Measurements from ENCODE around the gene OR7A10. TPM values are rescaled to one million over a fixed set of nuclear protein-coding genes. Genes with fewer than 3 reads are reported as not detected.

Gene OR7A10
- polyA plus RNA-seq, 3 donors: not detected

DNA sequence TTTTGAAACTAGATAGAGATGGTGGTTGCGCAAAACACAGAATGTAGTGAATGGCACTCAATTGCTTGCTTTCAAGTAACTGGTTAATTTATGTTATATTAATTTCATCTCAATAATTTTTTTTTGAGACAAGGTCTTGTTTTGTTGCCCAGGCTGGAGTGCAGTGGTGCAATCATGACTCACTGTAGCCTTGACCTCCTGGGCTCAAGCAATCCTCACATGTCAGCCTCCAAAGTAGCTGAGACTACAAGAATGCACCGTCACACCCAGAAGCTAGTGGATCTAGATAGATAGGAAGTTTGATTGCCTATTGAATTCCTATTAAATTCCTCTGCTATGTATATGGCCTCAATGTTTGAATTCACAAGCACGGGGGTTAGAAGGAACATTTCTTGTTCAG is 44.0 kb downstream of the OR7A10 start:
- Histone ChIP-seq H3K9me3 (replicated peaks in 1 of 2; ENCODE audit: control insufficient read depth in 1 of 2, insufficient read depth in 1 of 2, low read length in 2 of 2) (peaks cover 3 to 7% of the 10 kb centered on the region in 2 donors), H3K4me3 (replicated peaks in 1 of 3; ENCODE audit: low read depth in 2 of 3, low read length in 3 of 3) (no peak overlapping the region), H2AFZ (ENCODE audit: insufficient read depth, low read depth, low read length, poor library complexity, severe bottlenecking) (no peak overlapping the region), H3K27me3 (ENCODE audit: control insufficient read depth in 2 of 2, insufficient read depth in 2 of 2, low read length in 2 of 2) (no peaks in the 10 kb centered on the region), H3K36me3 (replicated peaks in 1 of 2; ENCODE audit: control insufficient read depth in 1 of 2, insufficient read depth in 2 of 2, low read length in 2 of 2) (no peaks in the 10 kb centered on the region), H3K4me1 (ENCODE audit: control insufficient read depth in 1 of 2, insufficient read depth in 2 of 2, low read length in 2 of 2) (no peaks in the 10 kb centered on the region), H3K9ac (ENCODE audit: insufficient read depth, low read length, poor library complexity, severe bottlenecking) (no peak overlapping the region), H4K20me1 (ENCODE audit: insufficient read depth, low read length) (no peaks in the 10 kb centered on the region), H3K79me2 (ENCODE audit: insufficient read depth, low read length) (no peaks in the 10 kb centered on the region), H3K4me2 (replicated peaks; ENCODE audit: extremely low read depth, low read length, poor library complexity, severe bottlenecking) (no peak overlapping the region), H3K27ac (ENCODE audit: low read depth in 1 of 2, low read length in 2 of 2) (no peak overlapping the region)
- 67% methylated on average over 1 of the region's 3 CpGs for WGBS (ENCODE audit: insufficient coverage)
- intact Hi-C loops (cut with micrococcal nuclease): no loop called here
- Mint-ChIP-seq H3K4me3 (no peak overlapping the region), H3K4me1 (peaks cover 7% of the 10 kb centered on the region), H3K36me3 (no peaks in the 10 kb centered on the region), H3K27ac (no peak overlapping the region), H3K9me3 (peaks cover 2 to 7% (median 4%) of the 10 kb centered on the region in 7 donors), H3K27me3 (ENCODE audit: low read depth in 3 of 3) (peaks cover 0 to 5% (median 4%) of the 10 kb centered on the region in 3 donors)
- TF ChIP-seq, protein P1, sequence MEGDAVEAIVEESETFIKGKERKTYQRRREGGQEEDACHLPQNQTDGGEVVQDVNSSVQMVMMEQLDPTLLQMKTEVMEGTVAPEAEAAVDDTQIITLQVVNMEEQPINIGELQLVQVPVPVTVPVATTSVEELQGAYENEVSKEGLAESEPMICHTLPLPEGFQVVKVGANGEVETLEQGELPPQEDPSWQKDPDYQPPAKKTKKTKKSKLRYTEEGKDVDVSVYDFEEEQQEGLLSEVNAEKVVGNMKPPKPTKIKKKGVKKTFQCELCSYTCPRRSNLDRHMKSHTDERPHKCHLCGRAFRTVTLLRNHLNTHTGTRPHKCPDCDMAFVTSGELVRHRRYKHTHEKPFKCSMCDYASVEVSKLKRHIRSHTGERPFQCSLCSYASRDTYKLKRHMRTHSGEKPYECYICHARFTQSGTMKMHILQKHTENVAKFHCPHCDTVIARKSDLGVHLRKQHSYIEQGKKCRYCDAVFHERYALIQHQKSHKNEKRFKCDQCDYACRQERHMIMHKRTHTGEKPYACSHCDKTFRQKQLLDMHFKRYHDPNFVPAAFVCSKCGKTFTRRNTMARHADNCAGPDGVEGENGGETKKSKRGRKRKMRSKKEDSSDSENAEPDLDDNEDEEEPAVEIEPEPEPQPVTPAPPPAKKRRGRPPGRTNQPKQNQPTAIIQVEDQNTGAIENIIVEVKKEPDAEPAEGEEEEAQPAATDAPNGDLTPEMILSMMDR (IDR thresholded peaks at IDR 0.05): no peak
- DNase-seq: no peak

DNA sequence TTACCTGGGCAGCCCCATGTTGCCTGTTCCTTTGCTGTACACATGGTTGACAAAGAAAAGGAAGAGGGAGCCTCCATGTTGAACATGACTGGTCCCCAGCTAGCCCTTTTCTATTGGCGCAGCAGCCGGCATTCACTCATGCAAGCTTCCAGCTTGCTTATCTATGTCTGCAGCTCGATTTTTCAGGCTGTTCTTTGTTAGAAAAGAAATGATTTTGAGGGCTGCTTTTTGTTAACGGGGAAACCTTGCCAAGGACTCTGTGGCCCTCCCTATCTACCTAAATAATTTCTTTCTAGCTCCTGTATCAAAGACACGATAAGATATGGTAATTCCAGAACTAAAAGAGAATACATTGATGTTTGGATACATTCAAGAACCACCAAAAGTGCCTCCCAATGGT is 50.0 kb downstream of the OR7A10 start:
- Histone ChIP-seq H3K9ac (ENCODE audit: insufficient read depth, low read length, poor library complexity, severe bottlenecking) (no peak overlapping the region), H3K4me2 (replicated peaks; ENCODE audit: extremely low read depth, low read length, poor library complexity, severe bottlenecking) (no peak overlapping the region), H3K79me2 (ENCODE audit: insufficient read depth, low read length) (no peaks in the 10 kb centered on the region), H3K4me1 (ENCODE audit: control insufficient read depth in 1 of 2, insufficient read depth in 2 of 2, low read length in 2 of 2) (peaks cover 15 to 16% of the 10 kb centered on the region in 2 donors), H3K9me3 (replicated peaks in 1 of 2; ENCODE audit: control insufficient read depth in 1 of 2, insufficient read depth in 1 of 2, low read length in 2 of 2) (peaks cover 3 to 7% of the 10 kb centered on the region in 2 donors), H3K36me3 (replicated peaks in 1 of 2; ENCODE audit: control insufficient read depth in 1 of 2, insufficient read depth in 2 of 2, low read length in 2 of 2) (no peaks in the 10 kb centered on the region), H3K27ac (ENCODE audit: low read depth in 1 of 2, low read length in 2 of 2) (no peak overlapping the region), H4K20me1 (ENCODE audit: insufficient read depth, low read length) (no peaks in the 10 kb centered on the region), H2AFZ (ENCODE audit: insufficient read depth, low read depth, low read length, poor library complexity, severe bottlenecking) (no peak overlapping the region), H3K27me3 (ENCODE audit: control insufficient read depth in 2 of 2, insufficient read depth in 2 of 2, low read length in 2 of 2) (no peaks in the 10 kb centered on the region), H3K4me3 (replicated peaks in 1 of 3; ENCODE audit: low read depth in 2 of 3, low read length in 3 of 3) (no peak overlapping the region)
- WGBS (ENCODE audit: insufficient coverage): 93% methylated on average over 2 of the region's 5 CpGs
- peaks cover 2 to 7% (median 4%) of the 10 kb centered on the region in 7 donors for H3K9me3 Mint-ChIP-seq
- intact Hi-C loops (cut with micrococcal nuclease): no loop called here
- DNase-seq: no peak
- H3K27ac Mint-ChIP-seq: no peak overlapping the region
- H3K4me1 Mint-ChIP-seq: peaks cover 19% of the 10 kb centered on the region
- TF ChIP-seq, protein P1 (IDR thresholded peaks at IDR 0.05): no peak
- peaks cover 0 to 5% (median 4%) of the 10 kb centered on the region in 3 donors for H3K27me3 Mint-ChIP-seq (ENCODE audit: low read depth in 3 of 3)
- no peak overlapping the region for H3K4me3 Mint-ChIP-seq
- no peaks in the 10 kb centered on the region for H3K36me3 Mint-ChIP-seq
